ENCODE measurements around the gene SPINT1.

SPINT1 gene

GRCh38 chr15:40902605-40903561, 59.0 kb downstream of the SPINT1 start:
- no peak overlapping the region for H3K4me3 Mint-ChIP-seq
- no peaks in the 10 kb centered on the region for H3K27me3 Mint-ChIP-seq (ENCODE audit: low read depth)
- TF ChIP-seq CTCF (IDR thresholded peaks at IDR 0.05; ENCODE audit: unreplicated experiment in 3 of 3), result no peak
- H3K36me3 Mint-ChIP-seq (ENCODE audit: low read depth), result peaks cover 46% of the 10 kb centered on the region
- peaks cover 12% of the 10 kb centered on the region for H3K4me1 Mint-ChIP-seq
- no peaks in the 10 kb centered on the region for H3K9me3 Mint-ChIP-seq
- no peak overlapping the region for H3K27ac Mint-ChIP-seq

- Mint-ChIP-seq H3K27me3 (ENCODE audit: low read depth) (no peaks in the 10 kb centered on the region), H3K9me3 (no peaks in the 10 kb centered on the region), H3K27ac (peak overlapping the region in 1 of 3 experiments; percentile 66), H3K4me3 (no peak overlapping the region), H3K4me1 (peaks cover 20% of the 10 kb centered on the region), H3K36me3 (ENCODE audit: low read depth) (peaks cover 36% of the 10 kb centered on the region)
- no peak for TF ChIP-seq CTCF (IDR thresholded peaks at IDR 0.05; ENCODE audit: unreplicated experiment in 3 of 3)
These were observed 60.8 kb downstream of the SPINT1 start for GRCh38 chr15:40904552-40905201.

DNA sequence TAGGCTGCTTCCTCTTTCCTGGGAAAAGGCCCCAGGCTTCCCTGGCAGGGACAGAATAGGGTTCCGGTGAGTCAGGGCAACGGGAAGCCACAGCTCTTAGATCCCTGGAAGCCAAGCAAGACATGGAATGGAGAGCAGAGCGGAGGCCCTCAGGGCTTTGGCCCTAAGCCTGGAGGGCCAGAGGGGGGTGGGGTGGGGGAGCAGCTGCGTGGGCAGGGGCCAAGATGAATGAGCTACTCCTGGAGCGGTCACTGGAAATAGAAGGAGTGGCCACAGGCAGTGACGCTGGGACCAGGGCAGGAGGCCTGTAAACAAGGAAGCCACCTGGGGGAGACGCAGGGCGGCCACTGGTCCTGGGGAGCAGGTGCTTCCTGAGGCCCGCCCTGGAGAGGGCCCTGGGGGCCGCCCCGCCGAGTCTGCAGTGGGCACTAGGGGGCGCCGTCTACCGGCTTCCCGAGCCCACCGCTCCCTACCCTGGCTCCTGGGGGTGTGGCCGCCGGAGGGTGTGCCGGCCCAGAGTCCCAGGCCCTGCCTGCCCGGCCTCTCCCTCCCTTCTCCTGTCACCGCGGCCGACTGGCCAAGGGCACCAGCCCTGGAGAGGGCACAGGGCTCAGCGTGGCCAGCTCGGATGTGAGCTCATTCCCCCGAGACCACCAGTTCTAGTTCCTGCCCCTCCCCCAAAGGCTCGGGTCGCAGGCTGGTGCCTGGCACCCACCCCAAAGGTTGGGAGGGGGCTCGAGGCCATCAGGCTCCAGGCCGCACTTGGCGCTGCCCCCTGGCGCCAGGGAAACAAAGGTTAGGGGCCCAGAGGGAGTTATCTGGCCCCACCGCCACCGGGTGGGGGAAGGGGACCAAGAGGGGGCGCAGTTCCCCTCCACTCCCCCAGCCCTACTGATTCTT, 62.5 kb downstream of the SPINT1 start:
- peak overlapping the region; percentile 43 to 53 (median 51) for H3K4me3 Mint-ChIP-seq
- no peaks in the 10 kb centered on the region for H3K27me3 Mint-ChIP-seq (ENCODE audit: low read depth)
- no peaks in the 10 kb centered on the region for H3K9me3 Mint-ChIP-seq
- TF ChIP-seq CTCF (IDR thresholded peaks at IDR 0.05; ENCODE audit: unreplicated experiment in 3 of 3), result peak; percentile 83 to 97 (median 88)
- H3K36me3 Mint-ChIP-seq (ENCODE audit: low read depth), result peaks cover 23% of the 10 kb centered on the region
- H3K27ac Mint-ChIP-seq, result peak overlapping the region in 2 of 3 experiments; percentile 52 to 79
- H3K4me1 Mint-ChIP-seq, result peaks cover 36% of the 10 kb centered on the region

GRCh38 chr15:40906991-40907802, 63.3 kb downstream of the SPINT1 start:
- Mint-ChIP-seq H3K27ac (peak overlapping the region in 1 of 3 experiments; percentile 31), H3K36me3 (ENCODE audit: low read depth) (peaks cover 22% of the 10 kb centered on the region), H3K9me3 (no peaks in the 10 kb centered on the region), H3K4me1 (peaks cover 40% of the 10 kb centered on the region), H3K4me3 (peak overlapping the region; percentile 26 to 46 (median 45)), H3K27me3 (ENCODE audit: low read depth) (no peaks in the 10 kb centered on the region)
- no peak for TF ChIP-seq CTCF (IDR thresholded peaks at IDR 0.05; ENCODE audit: unreplicated experiment in 3 of 3)

Measured in nephron (organoid).